A549 (cell line): Measurements from ENCODE around the gene PDE4C. TPM values are rescaled to one million over a fixed set of nuclear protein-coding genes. Genes with fewer than 3 reads are reported as not detected.

Source experiments
- ATAC-seq, 2 experiments: fragments of 200-7000 bp in 1 of 2; fragments of >200 bp in 1 of 2; cut with Nextera tagmentation in 1 of 2; cut with Tn5 transposase in 1 of 2; 3 replicates each; pipeline versions ENCODE4 v1.8.0 to v1.9.1; 2018 to 2020; ENCODE audit warnings: mild to moderate bottlenecking in 1 of 2, moderate library complexity in 1 of 2
- CTCF ChIA-PET: fragments of 300-600 bp; sonication (Branson Sonifier 250); formaldehyde crosslinking; extraction: SDS; loops from one replicate; lab custom pipeline; 2021; ENCODE audit warnings: antibody characterized with exemption, inconsistent platforms; lab: Yijun Ruan, JAX
- POLR2A ChIA-PET: fragments of 350-600 bp; formaldehyde crosslinking; extraction: SDS; loops from one replicate; lab custom pipeline; 2021; ENCODE audit warnings: antibody characterized with exemption, inconsistent platforms; lab: Yijun Ruan, JAX
- DNase-seq, 2 experiments: peaks; one replicate each; pipeline versions ENCODE4 v3.0.0 to v3.0.0-alpha.2; 2011 to 2016; ENCODE audit warnings: low read depth in 1 of 2, low spot score in 1 of 2
- FAIRE-seq: peaks from 2 replicates; lab custom pipeline; 2011; peaks lifted over from hg19 to GRCh38; lab: Jason Lieb, UNC
- H3K27ac ChIP-seq, 2 experiments: fragments of >200 bp; sonication (Bioruptor Twin); formaldehyde crosslinking; 3 replicates each; pipeline ENCODE4 v1.5.1; 2016 to 2017
- H3K4me1 ChIP-seq: fragments of >200 bp; sonication (Bioruptor Twin); formaldehyde crosslinking; 3 replicates; pipeline ENCODE4 v1.6.1; 2016
- H3K4me2 ChIP-seq: fragments of >200 bp; sonication (Bioruptor Twin); formaldehyde crosslinking; 3 replicates; pipeline ENCODE4 v1.6.1; 2016
- H3K4me3 ChIP-seq: fragments of >200 bp; sonication (Bioruptor Twin); formaldehyde crosslinking; 3 replicates; pipeline ENCODE4 v1.5.1; 2016
- H3K9me3 ChIP-seq: fragments of >200 bp; sonication (Bioruptor Twin); formaldehyde crosslinking; 3 replicates; pipeline ENCODE4 v1.6.1; 2016
- EHF ChIP-seq: fragments of 250-450 bp; sonication (Bioruptor Pico); IDR thresholded peaks from 2 replicates; pipeline ENCODE4 v1.5.0; 2020; ENCODE audit warnings: mild to moderate bottlenecking
- ESRRA ChIP-seq: fragments of 150-350 bp; IDR thresholded peaks from 2 replicates; pipeline ENCODE4 v1.6.1; 2014; ENCODE audit warnings: mild to moderate bottlenecking, low read length, borderline replicate concordance
- HEYL ChIP-seq: fragments of 250-450 bp; sonication (Bioruptor Pico); IDR thresholded peaks from 2 replicates; pipeline ENCODE4 v1.8.0; 2021; ENCODE audit warnings: mild to moderate bottlenecking, moderate library complexity
- HOXA7 ChIP-seq: fragments of 250-450 bp; sonication (Bioruptor Pico); IDR thresholded peaks from 2 replicates; pipeline ENCODE4 v1.5.0; 2020; ENCODE audit warnings: mild to moderate bottlenecking, moderate library complexity
- NR3C1 ChIP-seq: fragments of >200 bp; sonication (Bioruptor Twin); formaldehyde crosslinking; IDR thresholded peaks from 3 replicates; pipeline ENCODE4 v1.6.1; 2017
- PHF8 ChIP-seq: fragments of 200-600 bp; sonication (generic); IDR thresholded peaks from 2 replicates; pipeline ENCODE4 v1.6.1; 2016; ENCODE audit warnings: low read depth, mild to moderate bottlenecking, antibody characterized with exemption, moderate library complexity, borderline replicate concordance
- POLR2A ChIP-seq: IDR thresholded peaks from 2 replicates; pipeline ENCODE4 v1.6.1; 2012; ENCODE audit warnings: mild to moderate bottlenecking, low read length
- SREBF2 ChIP-seq: fragments of 450-650 bp; IDR thresholded peaks from 2 replicates; pipeline ENCODE4 v1.6.1; 2014; ENCODE audit warnings: mild to moderate bottlenecking, moderate library complexity
- ZFP36 ChIP-seq: fragments of 450-650 bp; IDR thresholded peaks from 2 replicates; pipeline ENCODE4 v1.6.1; 2014; ENCODE audit warnings: borderline replicate concordance; ENCODE audit not compliant: partially characterized antibody
- WGBS: methylation state at CpG from one replicate; pipeline ENCODE4 v1.1.6; 2017; ENCODE audit errors: missing lambda C conversion rate; 5-methylcytosine and 5-hydroxymethylcytosine counted together
- polyA plus RNA-seq, 4 experiments: library from polyadenylated mRNA; depleted of rRNA in 3 of 4; stranded (reverse); fragments of >200 nt; fragmentation: RNase III in 1 of 4; extraction: RNeasy Plus Mini Kit Qiagen cat#74134 plus additional on column Dnase treatment in 1 of 4; gene quantifications; 2 replicates in 3 of 4; 3 replicates in 1 of 4; pipeline ENCODE4 v1.2.3, GENCODE V29; 2011 to 2017
- TF ChIP-seq, protein P1 (sequence below): IDR thresholded peaks from 2 replicates; pipeline ENCODE4 v1.6.1; 2012
- TF ChIP-seq, protein P2 (sequence below): fragments of 150-350 bp; IDR thresholded peaks from 2 replicates; pipeline ENCODE4 v1.6.1; 2014; ENCODE audit warnings: low read depth, mild to moderate bottlenecking, low read length

The PDE4C gene
- polyA plus RNA-seq, 2 of the 4 experiments (the other 2 are of a cell fraction) = 0.25 to 0.65 TPM

DNA sequence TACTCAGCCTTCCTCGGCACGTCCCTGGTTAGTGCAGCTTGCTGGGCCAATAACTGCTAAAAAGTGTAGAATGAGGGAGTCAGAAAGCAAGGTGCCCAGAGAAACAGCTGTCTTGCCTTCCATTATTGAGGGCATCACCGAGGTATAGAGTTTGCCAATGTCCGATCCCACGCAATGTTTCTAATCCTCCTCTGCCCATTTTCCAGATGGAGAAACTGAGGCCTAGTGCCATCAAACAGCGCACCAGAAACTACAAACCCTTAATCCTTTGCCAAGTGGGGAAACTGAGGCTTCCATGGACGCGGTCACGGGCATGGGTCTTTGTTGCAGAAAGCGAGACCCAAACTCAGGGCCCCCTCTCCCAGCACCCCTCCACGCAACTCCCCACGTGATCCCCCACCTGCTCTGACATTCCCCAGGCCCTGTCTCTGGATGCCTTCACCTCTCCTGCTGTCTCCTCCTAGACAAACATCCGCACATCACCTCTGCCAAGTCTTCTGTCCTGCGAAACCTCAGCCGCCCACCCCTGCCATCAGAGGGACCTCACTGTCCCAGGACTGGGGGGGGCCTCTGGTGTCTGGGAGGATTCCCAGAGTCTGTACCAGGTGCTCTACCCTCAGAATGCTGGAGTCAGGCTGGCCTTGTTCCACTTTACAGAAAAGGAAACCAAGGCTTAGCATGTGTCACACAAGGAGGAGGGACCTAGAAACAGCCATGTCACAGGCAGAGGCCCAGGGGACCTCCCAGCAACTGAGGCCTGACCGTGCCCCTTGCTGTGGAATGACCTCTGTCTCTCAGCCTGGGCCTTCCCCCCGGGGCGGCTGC is 930 bp upstream of the PDE4C start:
- Histone ChIP-seq H3K4me1 (peaks cover 19% of the 10 kb centered on the region), H3K27ac (no peak overlapping the region), H3K9me3 (no peaks in the 10 kb centered on the region)
- 88% methylated on average over 15 of the region's 18 CpGs for WGBS
- TF ChIP-seq SREBF2 (no peak), NR3C1 (no peak), ZFP36 (no peak)
- TF ChIP-seq, all 56 proteins: peak for 0
- CTCF ChIA-PET = interaction anchor here (2.4 kb wide), 1 partner anchor 25 kb away, joined by 9 read pairs; no protein-coding TSS in a partner anchor
- DNase-seq = no peak
- no peak overlapping the region for H3K4me2 ChIP-seq
- POLR2A ChIA-PET = no interaction called here
- H3K4me3 ChIP-seq = no peak overlapping the region
- ATAC-seq = no peak
- no peak for FAIRE-seq

DNA sequence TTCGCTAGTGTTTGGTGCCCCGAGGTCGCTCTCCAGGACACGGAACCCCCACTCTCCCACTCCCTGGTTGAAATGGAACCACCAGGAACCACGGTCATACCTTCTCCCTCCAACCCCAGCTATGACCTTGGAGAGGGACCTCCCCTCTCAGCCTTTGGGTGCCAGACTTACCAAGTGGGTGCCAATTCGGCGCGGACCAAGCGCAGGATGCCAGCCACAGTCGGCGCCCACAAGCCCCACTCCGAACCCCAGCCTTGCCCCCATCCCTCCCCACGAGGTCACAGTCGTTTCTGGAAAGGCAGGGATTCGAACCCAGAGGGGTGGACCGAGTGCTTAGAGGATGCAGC is 910 bp downstream of the PDE4C start:
- CTCF ChIA-PET = interaction anchor here (1.3 to 2.4 kb wide), 2 partner anchors 27 to 54 kb away, joined by 3 to 9 read pairs; no protein-coding TSS in a partner anchor
- POLR2A ChIA-PET = no interaction called here
- H3K4me2 ChIP-seq = peak overlapping the region; percentile 84; the same call in 2 of the 3 replicates
- peak overlapping the region in 1 of 2 experiments; percentile 85; a peak in 2 of 6 replicates for H3K27ac ChIP-seq
- TF ChIP-seq PHF8 (no peak), POLR2A (no peak), HEYL (CRISPR knock-in tag) (no peak), EHF (CRISPR knock-in tag) (no peak)
- no peak overlapping the region; the same call in 2 of the 3 replicates for H3K4me3 ChIP-seq
- H3K9me3 ChIP-seq = no peaks in the 10 kb centered on the region
- ATAC-seq = no peak
- FAIRE-seq = no peak
- H3K4me1 ChIP-seq = peaks cover 5% of the 10 kb centered on the region; the same call in 2 of the 3 replicates
- no peak for DNase-seq
- 82% methylated on average over 10 of the region's 16 CpGs for WGBS

DNA sequence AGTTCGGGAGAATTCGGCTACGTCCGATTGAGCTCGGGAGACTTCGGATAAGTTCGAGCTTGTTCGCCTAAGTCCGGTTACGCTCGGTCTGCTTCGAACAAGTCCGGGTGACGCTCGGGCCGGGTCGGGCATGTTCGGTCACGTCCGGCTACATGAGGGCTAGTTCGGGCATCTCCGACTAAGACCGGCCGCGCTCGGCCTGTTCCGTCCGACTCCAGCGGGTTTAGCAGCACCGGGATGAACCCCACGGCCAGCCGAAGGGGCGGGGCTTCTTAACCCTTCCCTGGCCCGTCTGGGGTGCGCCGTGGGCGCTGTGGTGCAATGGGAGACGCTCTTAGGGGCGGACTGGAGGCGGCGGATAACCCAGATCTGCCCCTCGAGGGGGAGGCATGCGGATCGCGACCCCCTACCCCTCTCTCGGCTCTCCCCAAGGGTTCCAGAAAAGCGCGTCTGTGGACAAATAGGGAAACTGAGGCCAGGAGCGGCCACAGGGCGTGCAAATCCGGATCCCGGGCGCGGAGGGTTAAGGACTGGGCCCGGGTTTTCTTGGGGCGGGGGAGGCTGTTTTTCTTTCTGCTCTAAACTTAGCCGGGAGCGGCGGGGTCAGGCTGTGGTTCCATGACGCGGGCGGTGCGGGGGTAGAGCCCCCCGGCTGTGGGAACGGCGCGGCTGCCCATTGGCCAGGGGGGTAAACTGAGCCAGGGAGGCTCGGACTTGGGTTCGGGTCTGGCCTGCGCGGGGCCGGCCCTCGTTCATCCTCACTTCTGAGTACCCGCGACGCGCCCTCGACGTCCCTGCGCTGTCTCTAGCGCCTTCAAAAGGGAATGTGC is 1.5 kb downstream of the PDE4C start:
- CTCF ChIA-PET = interaction anchor here (0.8 to 3.1 kb wide), 8 partner anchors 15 to 163 kb away, joined by 3 to 15 read pairs (median 5); no protein-coding TSS in a partner anchor
- ATAC-seq (peak; percentile 92 to 98), DNase-seq (peak; percentile 89 to 99), FAIRE-seq (peak; percentile 28)
- POLR2A ChIA-PET = interaction anchor here (0.6 to 1.6 kb wide), 6 partner anchors 16 to 56 kb away, joined by 3 to 10 read pairs (median 6); partner anchors contain the start of genes JUND, MPV17L2 and RAB3A
- H3K4me1 ChIP-seq = peaks cover 5% of the 10 kb centered on the region; the same call in 2 of the 3 replicates
- TF ChIP-seq HOXA7 = no peak
- TF ChIP-seq, protein P1, sequence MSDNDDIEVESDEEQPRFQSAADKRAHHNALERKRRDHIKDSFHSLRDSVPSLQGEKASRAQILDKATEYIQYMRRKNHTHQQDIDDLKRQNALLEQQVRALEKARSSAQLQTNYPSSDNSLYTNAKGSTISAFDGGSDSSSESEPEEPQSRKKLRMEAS = 0 out of 2 replicates have a peak, but pooled peaks have one; percentile 2
- H3K9me3 ChIP-seq = no peaks in the 10 kb centered on the region
- H3K27ac ChIP-seq = peak overlapping the region; percentile 83 to 86
- peak overlapping the region; percentile 84 for H3K4me2 ChIP-seq
- peak overlapping the region; percentile 68 for H3K4me3 ChIP-seq
- WGBS = 91% methylated on average over 10 of the region's 81 CpGs

DNA sequence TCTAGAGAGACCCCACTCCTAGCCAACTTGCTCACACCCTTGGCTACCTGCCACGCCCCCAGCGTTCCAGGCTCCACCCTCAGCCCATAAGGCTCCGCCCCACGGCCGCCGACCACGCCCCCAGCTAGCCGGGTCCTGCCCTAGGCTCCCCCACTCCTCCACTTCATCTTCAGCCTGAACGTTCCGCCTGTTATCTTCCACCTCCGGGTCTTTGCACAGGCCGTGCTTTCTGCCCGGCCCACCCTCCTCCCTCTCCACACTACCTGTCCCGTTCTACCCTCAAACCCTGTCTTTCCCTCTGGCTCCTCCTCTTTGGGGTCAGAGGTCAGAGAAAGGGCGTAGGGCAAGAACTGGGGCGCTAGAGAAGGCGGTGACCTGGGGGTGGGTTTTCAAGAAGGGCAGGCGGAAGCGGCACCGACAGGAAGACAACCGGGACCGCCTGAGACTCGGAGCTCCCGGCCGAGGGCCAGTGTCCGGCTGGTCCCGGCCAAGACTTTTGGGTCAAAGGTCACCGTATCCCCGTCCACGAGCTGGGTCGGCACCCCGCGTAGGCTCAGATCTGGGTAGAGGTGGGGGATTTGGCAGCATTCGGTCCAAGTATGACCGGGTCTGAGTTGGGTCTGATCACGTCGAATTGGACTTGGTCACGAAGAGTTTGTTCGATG is 2.2 kb downstream of the PDE4C start:
- TF ChIP-seq ESRRA = 0 out of 2 replicates have a peak, but pooled peaks have one; percentile 35
- TF ChIP-seq, protein P2, sequence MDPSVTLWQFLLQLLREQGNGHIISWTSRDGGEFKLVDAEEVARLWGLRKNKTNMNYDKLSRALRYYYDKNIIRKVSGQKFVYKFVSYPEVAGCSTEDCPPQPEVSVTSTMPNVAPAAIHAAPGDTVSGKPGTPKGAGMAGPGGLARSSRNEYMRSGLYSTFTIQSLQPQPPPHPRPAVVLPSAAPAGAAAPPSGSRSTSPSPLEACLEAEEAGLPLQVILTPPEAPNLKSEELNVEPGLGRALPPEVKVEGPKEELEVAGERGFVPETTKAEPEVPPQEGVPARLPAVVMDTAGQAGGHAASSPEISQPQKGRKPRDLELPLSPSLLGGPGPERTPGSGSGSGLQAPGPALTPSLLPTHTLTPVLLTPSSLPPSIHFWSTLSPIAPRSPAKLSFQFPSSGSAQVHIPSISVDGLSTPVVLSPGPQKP = no peak
- TF ChIP-seq, protein P1 = peak; percentile 37; the same call in 1 of the 2 replicates
- ChIA-PET POLR2A (interaction anchor here (0.6 to 1.6 kb wide), 7 partner anchors 16 to 57 kb away, joined by 3 to 10 read pairs (median 5); partner anchors contain the start of genes JUND, MPV17L2 and RAB3A), CTCF (interaction anchor here (0.8 to 3.1 kb wide), 8 partner anchors 16 to 164 kb away, joined by 3 to 15 read pairs (median 4); no protein-coding TSS in a partner anchor)
- peaks cover 5% of the 10 kb centered on the region; the same call in 2 of the 3 replicates for H3K4me1 ChIP-seq
- H3K4me3 ChIP-seq = peak overlapping the region; percentile 68
- no peak for FAIRE-seq
- no peaks in the 10 kb centered on the region for H3K9me3 ChIP-seq
- 1% methylated on average over 21 of the region's 39 CpGs for WGBS
- peak overlapping the region; percentile 84 for H3K4me2 ChIP-seq
- H3K27ac ChIP-seq = peak overlapping the region; percentile 83 to 86
- peak; percentile 66 to 75 for ATAC-seq
- peak in 1 of 2 experiments; percentile 79 for DNase-seq
